Adrenal gland (tissue), 5 donors: ENCODE data around the gene STIP1.

Experiments used
- CTCF ChIP-seq, 6 experiments: fragments of 450-650 bp in 4 of 6; fragments of 200-600 bp in 2 of 6; sonication (generic) in 1 of 6; IDR thresholded peaks; 1 replicate in 5 of 6; 2 replicates in 1 of 6; pipeline versions ENCODE4 v1.5.1 to v1.8.0; 2016 to 2021; ENCODE audit warnings: antibody characterized with exemption in 6 of 6, mild to moderate bottlenecking in 2 of 6, moderate library complexity in 1 of 6
- POLR2A ChIP-seq, 2 donors: fragments of 450-650 bp; IDR thresholded peaks; one replicate each; pipeline ENCODE4 v1.6.1; 2017; ENCODE audit warnings: antibody characterized with exemption in 2 of 2, mild to moderate bottlenecking in 2 of 2, moderate library complexity in 1 of 2
- donor health status: DM: no; HTN: no; CAD: no.

- no peak for TF ChIP-seq CTCF (IDR thresholded peaks at IDR 0.05)
- TF ChIP-seq POLR2A (IDR thresholded peaks at IDR 0.05), result no peak
These were observed 65.7 kb downstream of the STIP1 start for GRCh38 chr11:64251753-64252002.
